Left hindlimb (tissue), 1 donor: ENCODE results near the gene STOML1.

Source experiments
- DNase-seq: peaks from one replicate; pipeline ENCODE4 v3.0.0-alpha.2; 2018

Gene STOML1

DNA sequence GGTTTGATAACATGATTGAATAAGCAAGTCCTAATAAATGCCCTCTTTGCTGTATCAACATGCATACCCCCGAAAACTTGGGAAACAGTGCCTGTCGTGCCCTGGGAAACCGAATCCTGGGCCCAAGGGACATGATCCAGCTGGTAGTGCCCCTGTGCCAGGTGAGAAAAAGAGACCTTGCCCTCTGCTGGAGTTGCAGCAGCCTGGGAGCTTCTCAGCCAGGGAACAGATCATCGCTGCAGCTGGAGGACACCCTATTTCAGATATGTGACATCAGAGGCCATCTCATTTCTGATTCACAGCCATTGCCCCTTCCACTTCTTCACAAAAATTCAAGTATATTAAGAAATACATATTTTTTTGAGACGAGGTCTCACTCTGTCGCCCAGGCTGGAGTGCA, 32.3 kb downstream of the STOML1 start:
- DNase-seq = no peak

DNA sequence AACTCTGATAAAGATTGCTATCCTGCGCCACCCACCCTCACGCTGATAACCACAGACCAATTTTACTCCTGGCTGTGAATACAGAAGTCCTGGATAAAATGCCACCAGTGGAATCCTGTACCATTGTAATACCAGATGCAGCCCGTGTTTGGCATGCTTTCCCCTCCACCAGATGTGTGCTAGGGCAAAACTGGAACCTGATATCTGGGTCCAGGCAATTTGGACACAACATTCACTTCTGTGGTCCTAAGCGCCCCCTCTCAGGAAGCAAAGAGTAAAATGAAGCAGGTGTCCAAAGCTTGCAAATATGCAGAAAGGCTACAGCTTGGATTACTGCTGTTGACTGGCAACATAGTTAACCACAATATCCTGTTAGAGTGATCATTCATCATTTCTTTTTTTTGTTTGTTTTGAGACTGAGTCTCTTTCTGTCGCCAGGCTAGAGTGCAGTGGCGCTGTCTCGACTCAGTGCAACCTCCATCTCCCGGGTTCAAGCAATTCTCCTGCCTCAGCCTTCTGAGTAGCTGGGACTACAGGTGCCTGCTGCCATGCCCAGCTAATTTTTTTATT, 33.0 kb downstream of the STOML1 start:
- DNase-seq = no peak

DNA sequence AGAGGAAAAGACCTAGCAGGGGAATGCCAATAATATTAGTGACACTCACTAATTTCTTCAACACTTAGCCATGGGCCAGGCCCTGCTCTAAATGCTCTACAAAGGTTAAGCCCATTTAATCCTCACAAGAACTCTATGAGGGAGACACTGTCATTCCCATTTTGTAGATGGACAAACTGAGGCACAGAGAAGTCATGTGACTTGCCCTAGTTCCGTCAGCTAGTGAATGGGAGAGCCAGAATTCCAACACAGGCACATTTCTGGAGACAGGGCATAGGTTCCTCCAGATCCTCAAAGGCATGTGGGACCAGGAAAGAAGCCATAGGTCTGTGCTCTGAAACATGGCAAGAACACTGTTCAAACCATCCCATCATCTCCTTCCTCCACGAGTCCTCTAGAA, 34.3 kb downstream of the STOML1 start:
- DNase-seq = no peak

GRCh38 chr15:73957276-73957675, 34.8 kb downstream of the STOML1 start:
- no peak for DNase-seq

DNA sequence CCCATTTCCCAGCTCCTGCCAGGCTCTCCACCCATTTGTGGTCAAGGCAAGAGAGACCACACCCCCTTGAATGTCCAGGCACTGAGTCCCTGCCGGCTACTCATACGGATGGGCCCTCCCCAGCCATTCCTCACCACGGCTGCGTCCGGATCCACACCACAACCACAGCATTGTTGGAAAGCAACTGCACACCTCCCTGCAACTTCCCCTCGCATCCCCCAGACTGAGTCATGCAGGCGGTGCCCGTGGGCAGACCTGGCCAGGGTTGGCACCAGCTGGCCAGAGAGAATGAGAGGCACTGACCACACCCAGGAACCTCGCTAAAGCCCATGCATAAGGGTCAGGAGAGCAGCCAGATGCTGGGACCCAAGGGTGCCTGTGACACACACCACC, 35.4 kb downstream of the STOML1 start:
- DNase-seq = peak; percentile 66

- no peak for DNase-seq
Observed at GRCh38 chr15:73955861-73956742, 36.0 kb downstream of the STOML1 start.

DNA sequence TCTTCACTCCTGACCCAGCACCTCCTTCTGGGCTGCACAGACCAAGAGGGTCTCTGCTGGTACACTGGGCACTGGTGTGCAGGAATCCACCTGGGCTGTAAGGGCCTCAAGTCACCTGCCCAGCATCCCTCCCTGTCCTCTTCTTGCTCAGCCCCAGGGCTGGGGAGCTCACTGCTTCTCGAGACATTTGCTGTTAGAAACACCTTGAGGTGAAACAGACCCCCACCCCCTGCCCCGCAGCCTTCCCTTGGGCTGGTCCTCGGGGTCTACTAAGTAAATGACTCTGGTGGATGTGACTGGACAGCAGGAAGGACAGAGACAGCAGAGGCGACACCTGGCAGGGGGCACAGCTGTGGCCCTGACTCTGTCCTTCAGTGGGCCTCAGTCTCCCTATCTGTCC, 36.8 kb downstream of the STOML1 start:
- DNase-seq = no peak

DNA sequence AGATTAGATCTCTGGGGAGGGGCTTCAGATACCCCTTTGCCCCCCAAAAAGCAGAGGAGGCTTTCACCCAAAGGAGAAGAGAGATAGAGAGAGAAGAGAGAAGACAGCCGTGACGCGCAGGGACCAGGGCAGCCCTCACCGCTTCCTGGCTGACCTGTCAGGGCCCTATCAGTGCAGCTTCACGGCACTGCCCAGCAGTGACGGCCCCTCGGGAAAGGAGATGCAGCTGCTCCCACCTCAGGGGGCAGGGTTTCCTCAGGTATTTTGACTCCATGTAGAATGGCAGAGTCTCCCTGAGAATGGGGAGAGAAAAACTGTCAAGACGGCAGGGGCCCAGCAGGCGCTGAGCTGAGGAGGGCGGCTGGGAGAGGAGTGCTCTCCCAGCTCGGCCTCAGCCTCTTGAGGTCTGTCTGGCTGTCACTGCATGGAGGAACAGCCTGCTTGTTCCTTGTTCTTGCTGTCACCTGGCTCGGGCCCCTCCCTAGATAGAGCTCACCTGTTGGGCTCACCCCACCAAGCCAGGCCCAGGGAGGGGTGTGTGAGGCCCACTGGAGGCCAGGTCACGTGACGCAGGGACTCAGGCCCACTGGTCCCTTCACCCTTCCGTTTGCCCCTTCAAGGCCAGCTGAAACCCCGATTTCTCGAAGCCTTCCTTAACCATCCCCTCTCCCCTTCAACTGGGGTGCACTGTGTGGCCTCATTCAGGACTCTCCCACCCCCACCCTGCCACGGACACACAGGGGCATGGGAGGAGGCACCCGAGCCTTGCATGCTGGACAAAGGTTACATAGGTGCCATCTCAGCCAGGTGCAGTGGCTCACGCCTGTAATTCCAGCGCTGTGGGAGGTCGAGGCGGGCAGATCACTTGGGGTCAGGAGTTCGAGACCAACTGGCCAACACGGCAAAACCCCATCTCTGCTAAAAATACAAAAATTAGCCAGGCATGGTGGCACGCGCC, 37.6 kb downstream of the STOML1 start:
- no peak for DNase-seq

DNA sequence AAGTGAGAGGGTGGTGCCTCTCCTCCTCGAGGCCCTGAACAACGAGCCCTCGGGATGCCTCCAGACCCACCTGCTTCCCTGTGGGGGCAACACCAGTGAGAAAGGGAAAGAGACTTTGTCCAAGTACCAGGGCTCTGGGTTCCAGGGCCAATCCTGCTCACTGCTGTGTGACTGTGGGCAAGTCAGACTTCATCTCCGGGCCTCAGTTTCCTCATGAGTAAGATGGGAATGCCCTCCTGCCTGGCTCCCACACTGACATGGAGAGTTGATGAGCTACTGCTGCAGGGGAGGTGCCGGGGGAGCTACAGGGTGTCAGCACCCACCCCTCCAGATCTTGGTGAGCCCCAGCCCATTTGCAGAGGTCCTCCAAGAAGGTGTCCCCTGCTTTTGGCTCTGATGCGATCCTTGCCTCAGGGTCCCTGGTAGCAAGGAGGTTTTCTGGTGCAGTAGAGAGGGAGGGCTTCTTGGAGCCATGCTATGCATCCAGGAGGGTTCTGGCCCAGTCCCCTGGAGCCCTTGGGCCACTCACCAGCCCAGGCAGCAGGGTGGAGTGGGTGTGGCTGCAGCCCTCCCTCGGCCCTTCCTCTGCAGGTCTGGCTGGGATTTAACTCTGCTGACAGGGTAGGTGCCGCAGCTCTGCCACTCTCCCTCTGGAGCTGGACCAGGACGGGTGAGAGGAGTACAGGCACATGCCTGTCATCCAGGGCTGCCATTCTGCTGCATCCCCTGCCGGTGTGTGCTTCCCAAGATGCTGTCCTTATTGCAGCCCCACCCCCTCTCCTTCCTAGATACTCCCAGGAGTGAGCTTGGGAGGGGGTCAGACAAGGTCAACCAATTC, 39.0 kb downstream of the STOML1 start:
- DNase-seq = no peak

DNA sequence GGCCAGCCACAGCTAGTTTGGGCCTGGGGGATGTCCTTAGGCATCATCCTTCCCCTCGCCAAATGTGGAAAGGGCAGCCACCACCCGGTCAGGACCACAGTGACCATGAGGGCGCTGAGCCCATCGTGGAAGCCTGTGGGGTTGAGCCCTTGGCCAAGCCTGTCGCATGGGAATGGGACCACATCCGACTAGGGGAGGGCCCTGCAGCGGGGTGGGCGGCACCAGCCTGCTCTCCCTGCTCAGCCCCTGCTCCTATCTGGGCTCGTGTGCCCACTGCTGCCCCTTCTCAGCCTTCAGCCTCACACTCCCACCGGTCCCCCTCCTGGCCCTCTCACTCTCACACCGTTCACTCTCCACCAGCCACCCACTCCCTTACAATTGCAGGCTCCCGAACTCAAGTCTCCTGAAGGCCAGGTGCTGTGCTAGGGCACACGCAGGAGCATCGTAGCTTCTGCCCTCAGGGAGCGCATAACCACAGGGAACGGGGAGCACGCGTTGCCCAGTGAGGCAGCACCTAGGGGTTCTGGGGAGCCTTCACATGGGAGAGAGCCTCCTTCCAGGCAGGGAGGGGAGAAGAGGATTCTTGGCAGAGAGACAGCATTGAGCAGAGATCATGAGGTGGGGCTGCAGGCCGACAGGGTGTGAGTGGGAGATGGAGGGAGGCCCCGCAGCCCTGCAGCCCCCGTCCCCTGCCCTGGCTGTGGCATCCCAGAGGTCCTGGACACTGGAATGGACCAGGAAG, 39.8 kb downstream of the STOML1 start:
- peak; percentile 77 for DNase-seq

- DNase-seq = peak; percentile 61
Observed at GRCh38 chr15:73951601-73952000, 40.5 kb downstream of the STOML1 start.

GRCh38 chr15:73950831-73951561, 41.1 kb downstream of the STOML1 start:
- peak; percentile 93 for DNase-seq

GRCh38 chr15:73950479-73950830, 41.6 kb downstream of the STOML1 start:
- DNase-seq = no peak

- no peak for DNase-seq
Observed at GRCh38 chr15:73949496-73949895, 42.6 kb downstream of the STOML1 start.

DNA sequence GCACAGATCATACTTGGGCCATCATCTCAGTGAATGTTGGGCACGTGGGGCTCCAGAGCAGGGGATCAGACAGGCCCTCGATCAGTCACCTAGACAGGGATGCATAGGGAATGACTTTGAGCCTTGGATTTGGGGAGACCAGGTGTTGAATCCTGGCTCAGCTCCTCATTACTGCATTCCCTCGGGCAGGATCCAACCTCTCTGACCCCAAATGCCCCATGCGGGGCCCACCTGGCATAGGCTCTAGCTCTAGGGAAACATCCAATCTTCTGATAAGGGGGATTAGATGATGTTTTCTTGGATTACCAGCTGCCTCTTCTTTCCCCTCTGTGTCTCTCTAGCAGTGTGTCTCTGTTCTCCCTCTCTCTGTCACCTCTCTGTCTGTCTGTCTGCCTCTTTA, 43.1 kb downstream of the STOML1 start:
- no peak for DNase-seq

- no peak for DNase-seq
Observed at GRCh38 chr15:73948396-73948795, 43.7 kb downstream of the STOML1 start.

- no peak for DNase-seq
Observed at GRCh38 chr15:73947651-73948050, 44.4 kb downstream of the STOML1 start.

GRCh38 chr15:73946795-73947370, 45.2 kb downstream of the STOML1 start:
- peak; percentile 17 for DNase-seq

DNA sequence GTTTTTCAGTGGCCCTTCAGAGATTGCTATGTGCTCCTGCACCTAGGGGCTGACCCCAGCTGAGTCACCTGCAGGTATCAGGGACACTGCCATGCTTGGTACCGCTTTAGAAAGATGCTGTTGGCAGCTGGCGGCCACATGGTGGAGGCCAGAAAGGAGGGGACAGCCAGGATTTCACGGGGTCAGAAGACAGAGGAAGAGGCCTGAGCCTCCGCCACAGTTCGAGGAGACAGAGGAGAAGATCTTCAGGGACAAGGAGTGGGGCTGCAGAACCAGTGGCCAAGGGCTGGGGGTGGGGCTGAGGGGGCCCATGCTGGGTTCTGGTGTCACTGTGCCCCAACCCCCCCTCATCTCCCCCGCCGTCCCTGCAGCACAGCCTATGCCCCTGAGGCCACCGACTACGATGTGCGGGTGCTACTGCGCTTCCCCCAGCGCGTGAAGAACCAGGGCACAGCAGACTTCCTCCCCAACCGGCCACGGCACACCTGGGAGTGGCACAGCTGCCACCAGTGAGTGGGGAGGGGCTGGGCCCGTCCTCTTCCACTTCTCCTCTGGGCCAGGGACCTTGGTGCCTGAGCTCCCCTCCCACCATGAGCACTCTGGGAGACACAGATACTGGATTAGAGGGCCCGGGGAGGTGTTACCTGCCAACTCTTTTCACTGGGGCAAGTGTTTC, 45.9 kb downstream of the STOML1 start:
- peak; percentile 8 for DNase-seq

DNA sequence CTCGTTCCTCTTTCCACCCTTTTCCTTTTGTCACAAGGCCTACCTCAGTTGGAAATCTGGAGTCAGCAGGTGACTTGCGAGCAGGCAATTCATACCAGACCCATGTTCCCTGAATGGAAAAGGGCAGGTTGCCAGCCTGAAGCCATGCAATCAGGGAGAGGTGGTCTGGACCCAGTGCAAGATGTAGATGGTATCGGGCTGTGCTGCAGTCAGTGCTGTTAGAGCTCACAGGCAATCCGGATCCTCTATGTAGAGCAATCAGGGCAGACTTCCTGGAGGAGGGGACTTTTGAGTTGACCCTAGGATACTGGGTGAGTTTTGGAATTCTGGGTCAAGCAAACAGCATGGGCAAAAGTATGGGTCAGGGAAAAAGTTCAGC, 47.0 kb downstream of the STOML1 start:
- DNase-seq = no peak
